ENCODE data around the gene GTPBP10. TPM values are rescaled to one million over a fixed set of nuclear protein-coding genes. Genes with fewer than 3 reads are reported as not detected.

Gene GTPBP10, protein sequence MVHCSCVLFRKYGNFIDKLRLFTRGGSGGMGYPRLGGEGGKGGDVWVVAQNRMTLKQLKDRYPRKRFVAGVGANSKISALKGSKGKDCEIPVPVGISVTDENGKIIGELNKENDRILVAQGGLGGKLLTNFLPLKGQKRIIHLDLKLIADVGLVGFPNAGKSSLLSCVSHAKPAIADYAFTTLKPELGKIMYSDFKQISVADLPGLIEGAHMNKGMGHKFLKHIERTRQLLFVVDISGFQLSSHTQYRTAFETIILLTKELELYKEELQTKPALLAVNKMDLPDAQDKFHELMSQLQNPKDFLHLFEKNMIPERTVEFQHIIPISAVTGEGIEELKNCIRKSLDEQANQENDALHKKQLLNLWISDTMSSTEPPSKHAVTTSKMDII
- 22.7 TPM for polyA plus RNA-seq
- long read RNA-seq, donor 1, full-length matches to known transcripts, result 4 of 4 reads
- long read RNA-seq, donor 1, partial matches to known transcripts, result 0 of 4 reads
- long read RNA-seq, donor 1, other reads (novel, unspliced or antisense), result 0 of 4 reads
- long read RNA-seq, donor 2, full-length matches to known transcripts, result 9 of 14 reads
- long read RNA-seq, donor 2, partial matches to known transcripts, result 5 of 14 reads
- long read RNA-seq, donor 2, other reads (novel, unspliced or antisense), result 0 of 14 reads
- long read RNA-seq, donor 3, full-length matches to known transcripts, result 6 of 6 reads
- long read RNA-seq, donor 3, partial matches to known transcripts, result 0 of 6 reads
- long read RNA-seq, donor 3, other reads (novel, unspliced or antisense), result 0 of 6 reads
- long read RNA-seq, donor 4, full-length matches to known transcripts, result 2 of 2 reads
- long read RNA-seq, donor 4, partial matches to known transcripts, result 0 of 2 reads
- long read RNA-seq, donor 4, other reads (novel, unspliced or antisense), result 0 of 2 reads
- long read RNA-seq, donor 5, result 0 reads
- long read RNA-seq, donor 6, full-length matches to known transcripts, result 4 of 11 reads
- long read RNA-seq, donor 6, partial matches to known transcripts, result 7 of 11 reads
- long read RNA-seq, donor 6, other reads (novel, unspliced or antisense), result 0 of 11 reads
- long read RNA-seq, donor 7, full-length matches to known transcripts, result 7 of 7 reads
- long read RNA-seq, donor 7, partial matches to known transcripts, result 0 of 7 reads
- long read RNA-seq, donor 7, other reads (novel, unspliced or antisense), result 0 of 7 reads
- long read RNA-seq, donor 8, full-length matches to known transcripts, result 3 of 8 reads
- long read RNA-seq, donor 8, partial matches to known transcripts, result 5 of 8 reads
- long read RNA-seq, donor 8, other reads (novel, unspliced or antisense), result 0 of 8 reads
- long read RNA-seq, donor 9, full-length matches to known transcripts, result 3 of 3 reads
- long read RNA-seq, donor 9, partial matches to known transcripts, result 0 of 3 reads
- long read RNA-seq, donor 9, other reads (novel, unspliced or antisense), result 0 of 3 reads
- long read RNA-seq, donor 10, full-length matches to known transcripts, result 7 of 17 reads
- long read RNA-seq, donor 10, partial matches to known transcripts, result 10 of 17 reads
- long read RNA-seq, donor 10, other reads (novel, unspliced or antisense), result 0 of 17 reads
- long read RNA-seq, donor 11, full-length matches to known transcripts, result 2 of 2 reads
- long read RNA-seq, donor 11, partial matches to known transcripts, result 0 of 2 reads
- long read RNA-seq, donor 11, other reads (novel, unspliced or antisense), result 0 of 2 reads

- no CpG with 5 or more reads among the region's 37 CpGs for WGBS (ENCODE audit: insufficient coverage, low lambda C conversion rate)
Measured at GRCh38 chr7:90346336-90347125, at the start of gene GTPBP10. Gene GTPBP10, plus strand, starts transcription at chr7:90346716. Its CDS starts 26 bp downstream, at chr7:90346742.

DNA sequence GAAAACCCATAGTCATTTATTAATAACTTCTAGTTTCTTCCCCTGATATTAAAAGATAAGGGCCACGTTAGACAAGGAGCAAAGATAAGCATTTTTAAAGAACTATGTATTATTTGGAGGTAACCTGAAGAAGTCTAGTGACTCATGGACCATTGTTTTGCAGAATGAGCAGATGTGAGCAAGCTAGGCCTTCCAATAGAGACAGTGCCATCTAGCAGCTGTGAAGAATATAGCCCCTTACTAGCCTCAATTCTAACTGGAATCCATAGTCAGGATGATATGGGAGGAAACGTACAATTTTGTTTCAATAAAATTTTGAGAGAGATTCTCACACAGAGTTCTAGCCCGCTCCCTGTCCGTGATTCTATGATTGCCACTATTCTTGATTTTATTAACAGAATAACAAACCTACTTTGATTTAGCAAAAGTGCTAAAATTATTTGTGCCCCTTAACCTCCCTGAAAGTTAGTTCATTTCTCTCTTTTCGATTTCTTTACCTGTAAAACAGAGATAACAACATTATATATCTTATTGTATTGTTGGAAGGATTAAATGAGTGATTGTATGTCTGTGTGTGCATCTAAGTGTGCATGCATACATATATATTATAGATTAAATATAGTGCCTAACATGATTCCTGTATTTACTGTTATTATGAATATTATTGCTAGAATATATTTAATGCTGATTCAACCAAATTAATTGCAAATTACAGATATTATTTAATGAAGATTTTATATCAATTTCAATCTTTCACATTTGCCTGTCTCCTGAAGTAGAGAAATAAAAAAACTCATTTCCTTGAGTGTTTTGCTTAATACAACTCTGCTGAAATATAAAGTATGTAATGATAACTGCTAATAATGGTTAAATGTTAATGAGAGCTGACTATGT lies 48.1 kb upstream of the GTPBP10 start:
- H3K36me3 ChIP-seq (ENCODE audit: control insufficient read depth, insufficient read depth, low read length), result peaks cover 2% of the 10 kb centered on the region
- 79% methylated on average over 2 of the region's 5 CpGs for WGBS (ENCODE audit: insufficient coverage, low lambda C conversion rate)
- H3K4me1 ChIP-seq (ENCODE audit: control insufficient read depth, insufficient read depth, low read length), result no peaks in the 10 kb centered on the region
- DNase-seq, result peak in 1 of 2 donors; percentile 21
- no peaks in the 10 kb centered on the region for H3K9me3 ChIP-seq (ENCODE audit: control insufficient read depth, low read depth, low read length)
- no peak overlapping the region for H3K4me3 ChIP-seq (ENCODE audit: low read length)
- no peak overlapping the region for H3K27ac ChIP-seq (ENCODE audit: low read length)
- no peaks in the 10 kb centered on the region for H3K27me3 ChIP-seq (ENCODE audit: control insufficient read depth, insufficient read depth, low read length)

More at GRCh38 chr7:90346336-90347125, at the start of gene GTPBP10:
- Histone ChIP-seq H3K27me3 (ENCODE audit: control insufficient read depth, insufficient read depth, low read length) (no peaks in the 10 kb centered on the region), H3K4me3 (ENCODE audit: low read length) (peak within 1 kb of the TSS; percentile 68), H3K36me3 (ENCODE audit: control insufficient read depth, insufficient read depth, low read length) (no peaks in the 10 kb centered on the region), H3K9me3 (ENCODE audit: control insufficient read depth, low read depth, low read length) (no peaks in the 10 kb centered on the region), H3K27ac (ENCODE audit: low read length) (peak within 1 kb of the TSS; percentile 77), H3K4me1 (ENCODE audit: control insufficient read depth, insufficient read depth, low read length) (no peaks in the 10 kb centered on the region)
- peak; percentile 98 to 99 for DNase-seq

- H3K4me3 ChIP-seq (ENCODE audit: low read length), result no peak overlapping the region
- WGBS (ENCODE audit: insufficient coverage, low lambda C conversion rate), result no CpG with 5 or more reads among the region's 1 CpG
- no peaks in the 10 kb centered on the region for H3K4me1 ChIP-seq (ENCODE audit: control insufficient read depth, insufficient read depth, low read length)
- no peak for DNase-seq
- H3K27ac ChIP-seq (ENCODE audit: low read length), result no peak overlapping the region
- H3K36me3 ChIP-seq (ENCODE audit: control insufficient read depth, insufficient read depth, low read length), result no peaks in the 10 kb centered on the region
- no peaks in the 10 kb centered on the region for H3K9me3 ChIP-seq (ENCODE audit: control insufficient read depth, low read depth, low read length)
- no peaks in the 10 kb centered on the region for H3K27me3 ChIP-seq (ENCODE audit: control insufficient read depth, insufficient read depth, low read length)
Measured at GRCh38 chr7:90303241-90303640, 43.3 kb upstream of the GTPBP10 start.

DNA sequence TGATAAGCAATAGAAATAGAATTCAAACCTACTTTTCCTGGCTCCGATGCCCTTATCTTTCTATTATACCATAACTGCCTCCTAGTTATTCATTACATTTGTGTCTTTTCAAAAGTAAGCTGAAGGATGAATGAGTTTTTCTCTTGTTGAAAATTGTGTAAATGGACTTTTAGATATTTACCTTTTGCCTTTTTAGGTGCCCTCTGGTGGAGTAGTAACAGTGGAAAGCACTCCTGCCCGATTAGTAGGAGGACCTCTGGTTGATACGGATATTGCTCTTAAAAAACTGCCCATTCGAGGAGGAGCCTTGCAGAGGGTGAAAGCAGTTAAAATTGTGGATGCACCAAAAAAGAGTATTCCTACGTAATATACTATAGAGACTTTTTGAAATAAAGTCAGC lies 36.6 kb upstream of the GTPBP10 start:
- no peaks in the 10 kb centered on the region for H3K27me3 ChIP-seq (ENCODE audit: control insufficient read depth, insufficient read depth, low read length)
- H3K4me1 ChIP-seq (ENCODE audit: control insufficient read depth, insufficient read depth, low read length), result peaks cover 13% of the 10 kb centered on the region
- H3K4me3 ChIP-seq (ENCODE audit: low read length), result no peak overlapping the region
- H3K36me3 ChIP-seq (ENCODE audit: control insufficient read depth, insufficient read depth, low read length), result no peaks in the 10 kb centered on the region
- WGBS (ENCODE audit: insufficient coverage, low lambda C conversion rate), result 83% methylated on average over 1 of the region's 5 CpGs
- H3K27ac ChIP-seq (ENCODE audit: low read length), result no peak overlapping the region
- H3K9me3 ChIP-seq (ENCODE audit: control insufficient read depth, low read depth, low read length), result no peaks in the 10 kb centered on the region
- DNase-seq, result peak in 1 of 2 donors; percentile 14

DNA sequence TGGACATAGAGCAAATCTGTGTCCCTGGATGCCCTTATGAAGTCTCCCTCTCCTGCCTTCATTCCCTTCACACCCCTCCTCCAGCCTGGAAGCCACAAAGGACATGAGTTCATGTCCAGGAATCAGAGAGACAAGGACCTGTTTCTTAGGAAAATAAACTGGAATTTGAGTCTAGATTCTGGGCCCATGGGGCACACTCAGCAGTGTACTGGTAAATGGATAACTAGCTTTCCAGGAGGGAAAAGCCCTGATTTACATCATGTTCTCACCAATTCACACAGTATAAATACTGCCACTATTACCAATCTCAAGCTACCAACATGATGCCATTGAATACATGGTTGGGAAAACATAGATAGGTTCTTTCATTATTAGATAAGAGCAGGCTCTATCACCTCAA lies 35.3 kb upstream of the GTPBP10 start:
- Histone ChIP-seq H3K4me3 (ENCODE audit: low read length) (no peak overlapping the region), H3K4me1 (ENCODE audit: control insufficient read depth, insufficient read depth, low read length) (peaks cover 13% of the 10 kb centered on the region), H3K36me3 (ENCODE audit: control insufficient read depth, insufficient read depth, low read length) (no peaks in the 10 kb centered on the region), H3K27ac (ENCODE audit: low read length) (no peak overlapping the region), H3K9me3 (ENCODE audit: control insufficient read depth, low read depth, low read length) (no peaks in the 10 kb centered on the region), H3K27me3 (ENCODE audit: control insufficient read depth, insufficient read depth, low read length) (no peaks in the 10 kb centered on the region)
- peak; percentile 22 to 60 for DNase-seq

DNA sequence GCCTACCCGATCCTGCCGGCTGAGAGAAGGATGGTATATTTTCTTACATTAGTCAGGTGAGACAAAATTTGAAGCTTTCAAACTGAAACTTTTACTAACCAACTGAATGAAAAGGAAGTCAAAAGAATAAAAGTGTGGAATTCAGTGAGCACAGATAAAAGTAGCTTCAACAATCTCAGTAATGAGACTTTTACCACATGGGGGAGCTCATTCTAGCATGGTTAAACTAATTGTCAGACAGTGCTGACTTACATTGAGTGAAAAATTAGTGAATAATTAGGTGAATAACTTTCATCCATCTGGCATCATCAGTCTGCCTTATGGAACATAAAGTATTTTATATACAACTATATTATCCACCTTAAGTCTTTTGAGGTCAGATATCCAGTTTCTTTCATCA lies 33.8 kb upstream of the GTPBP10 start:
- no CpG with 5 or more reads among the region's 2 CpGs for WGBS (ENCODE audit: insufficient coverage, low lambda C conversion rate)
- H3K4me3 ChIP-seq (ENCODE audit: low read length), result no peak overlapping the region
- no peak for DNase-seq
- H3K27ac ChIP-seq (ENCODE audit: low read length), result no peak overlapping the region
- no peaks in the 10 kb centered on the region for H3K27me3 ChIP-seq (ENCODE audit: control insufficient read depth, insufficient read depth, low read length)
- no peaks in the 10 kb centered on the region for H3K36me3 ChIP-seq (ENCODE audit: control insufficient read depth, insufficient read depth, low read length)
- no peaks in the 10 kb centered on the region for H3K9me3 ChIP-seq (ENCODE audit: control insufficient read depth, low read depth, low read length)
- H3K4me1 ChIP-seq (ENCODE audit: control insufficient read depth, insufficient read depth, low read length), result peaks cover 13% of the 10 kb centered on the region

- 100% methylated on average over 1 of the region's 4 CpGs for WGBS (ENCODE audit: insufficient coverage, low lambda C conversion rate)
Measured at GRCh38 chr7:90313907-90314306, 32.6 kb upstream of the GTPBP10 start.

GRCh38 chr7:90320014-90320413 lies 26.5 kb upstream of the GTPBP10 start:
- Histone ChIP-seq H3K27me3 (ENCODE audit: control insufficient read depth, insufficient read depth, low read length) (peaks cover 34% of the 10 kb centered on the region), H3K4me1 (ENCODE audit: control insufficient read depth, insufficient read depth, low read length) (no peaks in the 10 kb centered on the region), H3K27ac (ENCODE audit: low read length) (no peak overlapping the region), H3K4me3 (ENCODE audit: low read length) (no peak overlapping the region), H3K9me3 (ENCODE audit: control insufficient read depth, low read depth, low read length) (peaks cover 7% of the 10 kb centered on the region), H3K36me3 (ENCODE audit: control insufficient read depth, insufficient read depth, low read length) (no peaks in the 10 kb centered on the region)
- DNase-seq, result no peak
- WGBS (ENCODE audit: insufficient coverage, low lambda C conversion rate), result 80% methylated on average over 1 of the region's 7 CpGs

More at GRCh38 chr7:90313907-90314306, 32.6 kb upstream of the GTPBP10 start:
- Histone ChIP-seq H3K4me1 (ENCODE audit: control insufficient read depth, insufficient read depth, low read length) (peaks cover 13% of the 10 kb centered on the region), H3K9me3 (ENCODE audit: control insufficient read depth, low read depth, low read length) (no peaks in the 10 kb centered on the region), H3K4me3 (ENCODE audit: low read length) (no peak overlapping the region), H3K27me3 (ENCODE audit: control insufficient read depth, insufficient read depth, low read length) (no peaks in the 10 kb centered on the region), H3K36me3 (ENCODE audit: control insufficient read depth, insufficient read depth, low read length) (no peaks in the 10 kb centered on the region), H3K27ac (ENCODE audit: low read length) (no peak overlapping the region)
- DNase-seq, result no peak
